GM12878 (cell line): ENCODE results near the gene EEFSEC. TPM values are rescaled to one million over a fixed set of nuclear protein-coding genes. Genes with fewer than 3 reads are reported as not detected.

ENCODE experiments used
- ATAC-seq: fragments of 200-7000 bp; cut with Tn5 transposase; 3 replicates; pipeline ENCODE4 v1.9.1; 2020; ENCODE audit warnings: mild to moderate bottlenecking, moderate library complexity
- BruUV-seq: library from RNA; stranded (reverse); fragments of 400-500 nt; replicated peaks from 2 replicates; lab custom pipeline; 2021; lab: Mats Ljungman, UMichigan
- CTCF ChIA-PET: fragments of 300-600 bp; sonication (Branson Sonifier 250); formaldehyde crosslinking; extraction: SDS; loops from one replicate; lab custom pipeline; 2021; ENCODE audit warnings: inconsistent platforms; lab: Yijun Ruan, JAX
- POLR2A ChIA-PET: fragments of 350-600 bp; formaldehyde crosslinking; extraction: SDS; loops from one replicate; lab custom pipeline; 2021; ENCODE audit warnings: inconsistent platforms; lab: Charles Lee
- RAD21 ChIA-PET: fragments of 300-600 bp; sonication (Branson Sonifier 250); formaldehyde crosslinking; loops from one replicate; lab custom pipeline; 2023; ENCODE audit warnings: antibody characterized with exemption; ENCODE audit not compliant: unreplicated experiment; lab: Charles Lee
- SMC1A ChIA-PET: fragments of 300-600 bp; sonication (Branson Sonifier 250); formaldehyde crosslinking; loops from one replicate; lab custom pipeline; 2023; ENCODE audit not compliant: unreplicated experiment, uncharacterized antibody; lab: Charles Lee
- DNase-seq: peaks from one replicate; pipeline ENCODE4 v3.0.0-alpha.2; 2011; ENCODE audit warnings: low read depth, low spot score
- FAIRE-seq: peaks from 3 replicates; lab custom pipeline; 2011; peaks lifted over from hg19 to GRCh38; lab: Jason Lieb, UNC
- H2AFZ ChIP-seq: 2 replicates; pipeline ENCODE4 v1.6.0; 2011; ENCODE audit warnings: low read depth, low read length, control low read depth; ENCODE audit not compliant: control insufficient read depth
- H3K27ac ChIP-seq: 2 replicates; pipeline ENCODE4 v1.5.1; 2011; ENCODE audit warnings: control low read depth; ENCODE audit not compliant: control insufficient read depth, insufficient read depth
- H3K27me3 ChIP-seq, 2 experiments: replicated peaks in 1 of 2; 2 replicates each; pipeline versions ENCODE4 v1.6.0 to v1.6.1; 2011; ENCODE audit warnings: low read length in 1 of 2; ENCODE audit not compliant: control insufficient read depth in 2 of 2, insufficient read depth in 2 of 2
- H3K36me3 ChIP-seq, 2 experiments: 2 replicates each; pipeline ENCODE4 v1.5.1; 2011; ENCODE audit warnings: low read length in 1 of 2; ENCODE audit not compliant: control insufficient read depth in 2 of 2, insufficient read depth in 2 of 2
- H3K4me1 ChIP-seq: 2 replicates; pipeline ENCODE4 v1.6.1; 2011; ENCODE audit warnings: mild to moderate bottlenecking, low read length, moderate library complexity, mixed read lengths; ENCODE audit not compliant: control insufficient read depth, insufficient read depth
- H3K4me2 ChIP-seq: 2 replicates; pipeline ENCODE4 v1.6.0; 2011; ENCODE audit warnings: control low read depth; ENCODE audit not compliant: control insufficient read depth, insufficient read depth
- H3K4me3 ChIP-seq: fragments of 200-600 bp; sonication (generic); 2 replicates; pipeline ENCODE4 v1.5.1; 2016
- H3K79me2 ChIP-seq: 2 replicates; pipeline ENCODE4 v1.6.0; 2011; ENCODE audit warnings: low read length; ENCODE audit not compliant: control insufficient read depth, insufficient read depth
- H3K9ac ChIP-seq: 2 replicates; pipeline ENCODE4 v1.8.0; 2011; ENCODE audit warnings: low read length, control low read depth, mixed read lengths; ENCODE audit not compliant: control insufficient read depth, insufficient read depth
- H3K9me3 ChIP-seq: replicated peaks from 3 replicates; pipeline ENCODE4 v1.5.1; 2011; ENCODE audit warnings: mild to moderate bottlenecking, low read length; ENCODE audit not compliant: control insufficient read depth, insufficient read depth
- H4K20me1 ChIP-seq: 2 replicates; pipeline ENCODE4 v1.6.0; 2011; ENCODE audit not compliant: control insufficient read depth, insufficient read depth
- BCL11A ChIP-seq: IDR thresholded peaks from 2 replicates; pipeline ENCODE4 v1.6.1; 2011; ENCODE audit warnings: low read depth, low read length
- BHLHE40 ChIP-seq, 2 experiments: fragments of 450-650 bp in 1 of 2; IDR thresholded peaks; 2 replicates each; pipeline ENCODE4 v1.6.1; 2011 to 2017; ENCODE audit warnings: low read depth in 2 of 2, borderline replicate concordance in 1 of 2, improper control_type of control experiment in 1 of 2, low read length in 1 of 2, mild to moderate bottlenecking in 1 of 2
- BMI1 ChIP-seq: fragments of 450-650 bp; IDR thresholded peaks from 2 replicates; pipeline ENCODE4 v1.6.1; 2016; ENCODE audit warnings: mild to moderate bottlenecking, moderate library complexity, borderline replicate concordance
- CREB1 ChIP-seq: IDR thresholded peaks from 2 replicates; pipeline ENCODE4 v1.6.1; 2012; ENCODE audit warnings: low read depth, mild to moderate bottlenecking, inconsistent platforms
- ELK1 ChIP-seq: IDR thresholded peaks from 2 replicates; pipeline ENCODE4 v1.6.1; 2012; ENCODE audit warnings: low read depth, low read length, improper control_type of control experiment
- FOXK2 ChIP-seq: fragments of 450-650 bp; IDR thresholded peaks from 2 replicates; pipeline ENCODE4 v1.6.1; 2017; ENCODE audit warnings: mild to moderate bottlenecking, moderate library complexity
- FOXM1 ChIP-seq: IDR thresholded peaks from 2 replicates; pipeline ENCODE4 v1.6.1; 2012; ENCODE audit warnings: low read depth, mild to moderate bottlenecking, inconsistent platforms, low read length, moderate library complexity
- GABPA ChIP-seq: IDR thresholded peaks from 2 replicates; pipeline ENCODE4 v1.6.1; 2014; ENCODE audit warnings: antibody characterized with exemption, low read depth, mild to moderate bottlenecking, inconsistent platforms
- HDAC2 ChIP-seq: fragments of 200-600 bp; sonication (generic); IDR thresholded peaks from 2 replicates; pipeline ENCODE4 v1.6.1; 2017
- RFX5 ChIP-seq: IDR thresholded peaks from 2 replicates; pipeline ENCODE4 v1.6.1; 2011; ENCODE audit warnings: low read depth, low read length, improper control_type of control experiment
- SP1 ChIP-seq: IDR thresholded peaks from one replicate; pipeline ENCODE4 v1.6.1; 2011; ENCODE audit warnings: low read depth, low read length
- ZNF207 ChIP-seq: fragments of 450-650 bp; IDR thresholded peaks from 2 replicates; pipeline ENCODE4 v1.6.1; 2014; ENCODE audit warnings: antibody characterized with exemption, mild to moderate bottlenecking, borderline replicate concordance
- ZNF274 ChIP-seq: IDR thresholded peaks from one replicate; pipeline ENCODE4 v1.8.0; 2011; ENCODE audit not compliant: insufficient read length, insufficient read depth
- ZSCAN29 ChIP-seq: fragments of 450-650 bp; IDR thresholded peaks from 2 replicates; pipeline ENCODE4 v1.6.1; 2017; ENCODE audit warnings: mild to moderate bottlenecking, moderate library complexity
- WGBS: methylation state at CpG from one replicate; pipeline ENCODE4 v1.1.6; 2016; ENCODE audit warnings: low lambda C conversion rate; ENCODE audit not compliant: insufficient replicate concordance, insufficient coverage; ENCODE audit errors: missing lambda C conversion rate; 5-methylcytosine and 5-hydroxymethylcytosine counted together
- in situ Hi-C: fragments of 300-500 bp; cut with MboI; formaldehyde crosslinking; loops from 9 replicates; pipeline ENCODE4 v1.14.3; 2018; ENCODE audit warnings: mixed read lengths
- intact Hi-C: fragments of 100-400 bp; cut with micrococcal nuclease; formaldehyde crosslinking; loops from one replicate; pipeline ENCODE4 v1.14.2; 2022; ENCODE audit not compliant: unreplicated experiment
- polyA plus RNA-seq, 11 experiments: library from polyadenylated mRNA; depleted of rRNA in 4 of 11; unstranded in 6 of 11; stranded (reverse) in 5 of 11; fragments of >200 nt; fragmentation: Nextera tagmentation in 4 of 11; fragmentation: Illumina TruSeq in 1 of 11; extraction: Ambion mirVana in 4 of 11; extraction: Trizol in 1 of 11; gene quantifications; 1 replicate in 1 of 11; 2 replicates in 10 of 11; pipeline versions ENCODE4 v1.2.1 to v1.2.3, GENCODE V29; 2011 to 2016; ENCODE audit warnings: inconsistent platforms in 2 of 11, missing spikeins in 2 of 11, low read depth in 1 of 11
- total RNA-seq, 4 experiments: library from RNA; depleted of rRNA in 3 of 4; stranded (reverse); fragments of >200 nt in 3 of 4; fragmentation: Illumina TruSeq in 1 of 4; extraction: Trizol in 1 of 4; gene quantifications; 2 replicates each; pipeline versions ENCODE4 v1.2.1 to v1.2.3, GENCODE V29; 2013 to 2021
- TF ChIP-seq, protein P1 (sequence below): fragments of 150-350 bp; IDR thresholded peaks from 2 replicates; pipeline ENCODE4 v1.6.1; 2016; ENCODE audit warnings: low read depth, low read length

EEFSEC gene
- total and polyA plus RNA-seq, 10 of the 15 experiments (the other 5 are each of a cell fraction or from before 2014, with no cell fraction given), result 0.29 to 29.1 (median 16.1) TPM

GRCh38 chr3:128400671-128401070, 247.4 kb downstream of the EEFSEC start:
- FAIRE-seq, result no peak
- H3K27me3 ChIP-seq, result no peaks in the 10 kb centered on the region
- intact Hi-C loops, result no loop called here
- H3K4me1 ChIP-seq, result no peaks in the 10 kb centered on the region
- no peaks in the 10 kb centered on the region for H4K20me1 ChIP-seq
- RAD21 ChIA-PET, result no interaction called here
- SMC1A ChIA-PET, result no interaction called here
- TF ChIP-seq ZSCAN29, result no peak
- TF ChIP-seq BCL11A, result no peak
- TF ChIP-seq RFX5, result no peak
- BruUV-seq, result no TSS peak
- H3K4me2 ChIP-seq, result no peak overlapping the region
- no peak overlapping the region for H3K4me3 ChIP-seq
- 94% methylated on average over 11 of the region's 11 CpGs for WGBS
- POLR2A ChIA-PET, result no interaction called here
- DNase-seq, result no peak
- no peak overlapping the region for H3K9ac ChIP-seq
- no peak overlapping the region for H3K27ac ChIP-seq
- H3K36me3 ChIP-seq, result no peaks in the 10 kb centered on the region
- CTCF ChIA-PET, result no interaction called here
- H3K79me2 ChIP-seq, result no peaks in the 10 kb centered on the region
- H2AFZ ChIP-seq, result no peak overlapping the region
- ATAC-seq, result no peak
- in situ Hi-C loops, result no loop called here
- no peaks in the 10 kb centered on the region for H3K9me3 ChIP-seq

DNA sequence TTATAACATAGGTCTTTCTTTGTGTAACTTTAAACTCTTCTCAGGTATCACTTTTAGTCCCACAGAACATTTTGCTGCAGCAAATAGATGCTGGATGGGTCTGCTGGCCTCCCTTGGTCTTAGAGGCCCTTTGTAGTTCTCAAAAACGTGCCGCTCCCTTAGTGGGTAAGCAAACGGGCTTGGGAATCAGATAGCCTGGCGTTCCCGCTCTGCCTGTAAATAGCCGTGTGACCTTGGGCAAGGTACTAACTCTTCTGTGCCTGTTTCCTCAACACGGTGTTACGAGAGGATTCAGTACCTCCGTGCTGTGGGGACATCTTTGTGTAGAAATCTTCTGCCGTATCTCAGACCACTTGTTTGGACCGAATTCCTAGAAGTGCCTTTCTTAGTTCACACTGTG, 249.0 kb downstream of the EEFSEC start:
- ChIA-PET POLR2A (no interaction called here), CTCF (no interaction called here), SMC1A (no interaction called here), RAD21 (no interaction called here)
- H3K4me1 ChIP-seq, result no peaks in the 10 kb centered on the region
- no peak overlapping the region for H3K4me3 ChIP-seq
- FAIRE-seq, result no peak
- no peak overlapping the region for H3K4me2 ChIP-seq
- H3K79me2 ChIP-seq, result no peaks in the 10 kb centered on the region
- H3K9me3 ChIP-seq, result no peaks in the 10 kb centered on the region
- 88% methylated on average over 11 of the region's 11 CpGs for WGBS
- H3K27ac ChIP-seq, result no peak overlapping the region
- intact Hi-C loops, result no loop called here
- no peaks in the 10 kb centered on the region for H4K20me1 ChIP-seq
- H2AFZ ChIP-seq, result no peak overlapping the region
- in situ Hi-C loops, result no loop called here
- no peaks in the 10 kb centered on the region for H3K27me3 ChIP-seq
- ATAC-seq, result no peak
- DNase-seq, result no peak
- no TSS peak for BruUV-seq
- no peak overlapping the region for H3K9ac ChIP-seq
- no peaks in the 10 kb centered on the region for H3K36me3 ChIP-seq
- TF ChIP-seq ZNF207 (no peak), HDAC2 (no peak), BHLHE40 (IDR thresholded peaks at IDR 0.05; ENCODE audit: borderline replicate concordance in 1 of 2, low read depth in 2 of 2, low read length in 1 of 2) (no peak), SP1 (no peak), FOXM1 (no peak), BMI1 (no peak), ZNF274 (no peak), CREB1 (no peak), GABPA (no peak), FOXK2 (no peak), ELK1 (no peak)
- TF ChIP-seq, protein P1, sequence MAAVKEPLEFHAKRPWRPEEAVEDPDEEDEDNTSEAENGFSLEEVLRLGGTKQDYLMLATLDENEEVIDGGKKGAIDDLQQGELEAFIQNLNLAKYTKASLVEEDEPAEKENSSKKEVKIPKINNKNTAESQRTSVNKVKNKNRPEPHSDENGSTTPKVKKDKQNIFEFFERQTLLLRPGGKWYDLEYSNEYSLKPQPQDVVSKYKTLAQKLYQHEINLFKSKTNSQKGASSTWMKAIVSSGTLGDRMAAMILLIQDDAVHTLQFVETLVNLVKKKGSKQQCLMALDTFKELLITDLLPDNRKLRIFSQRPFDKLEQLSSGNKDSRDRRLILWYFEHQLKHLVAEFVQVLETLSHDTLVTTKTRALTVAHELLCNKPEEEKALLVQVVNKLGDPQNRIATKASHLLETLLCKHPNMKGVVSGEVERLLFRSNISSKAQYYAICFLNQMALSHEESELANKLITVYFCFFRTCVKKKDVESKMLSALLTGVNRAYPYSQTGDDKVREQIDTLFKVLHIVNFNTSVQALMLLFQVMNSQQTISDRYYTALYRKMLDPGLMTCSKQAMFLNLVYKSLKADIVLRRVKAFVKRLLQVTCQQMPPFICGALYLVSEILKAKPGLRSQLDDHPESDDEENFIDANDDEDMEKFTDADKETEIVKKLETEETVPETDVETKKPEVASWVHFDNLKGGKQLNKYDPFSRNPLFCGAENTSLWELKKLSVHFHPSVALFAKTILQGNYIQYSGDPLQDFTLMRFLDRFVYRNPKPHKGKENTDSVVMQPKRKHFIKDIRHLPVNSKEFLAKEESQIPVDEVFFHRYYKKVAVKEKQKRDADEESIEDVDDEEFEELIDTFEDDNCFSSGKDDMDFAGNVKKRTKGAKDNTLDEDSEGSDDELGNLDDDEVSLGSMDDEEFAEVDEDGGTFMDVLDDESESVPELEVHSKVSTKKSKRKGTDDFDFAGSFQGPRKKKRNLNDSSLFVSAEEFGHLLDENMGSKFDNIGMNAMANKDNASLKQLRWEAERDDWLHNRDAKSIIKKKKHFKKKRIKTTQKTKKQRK, result no peak
